Activated CD4-positive, CD25-positive, alpha-beta regulatory T cell treated with anti-CD3 and anti-CD28 coated beads, Interleukin-2, amount 50 U/mL, for 72 hours (primary cell): Measurements from ENCODE around the gene CD83.

Experiments
- DNase-seq: peaks from one replicate; pipeline ENCODE4 v3.0.0; 2021

The CD83 gene

DNA sequence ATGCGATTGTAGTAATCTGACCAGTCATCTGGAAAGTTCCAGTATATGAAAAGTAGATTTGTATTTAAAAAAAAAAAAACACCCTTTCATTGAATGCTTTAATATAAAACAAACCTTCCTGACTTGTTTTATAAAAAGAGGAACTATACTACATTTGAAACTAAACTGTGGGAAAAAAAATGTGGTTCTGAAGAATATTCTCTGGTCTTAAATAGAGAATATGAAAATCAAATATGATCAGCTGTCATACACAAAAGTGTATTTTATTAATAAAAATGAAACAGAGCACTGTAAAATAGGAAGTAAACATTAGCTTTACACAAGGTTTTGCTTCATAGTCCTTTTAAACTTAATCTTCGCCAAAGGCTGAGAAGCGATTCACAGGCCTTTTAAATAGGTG, 25.3 kb upstream of the CD83 start:
- no peak for DNase-seq

DNA sequence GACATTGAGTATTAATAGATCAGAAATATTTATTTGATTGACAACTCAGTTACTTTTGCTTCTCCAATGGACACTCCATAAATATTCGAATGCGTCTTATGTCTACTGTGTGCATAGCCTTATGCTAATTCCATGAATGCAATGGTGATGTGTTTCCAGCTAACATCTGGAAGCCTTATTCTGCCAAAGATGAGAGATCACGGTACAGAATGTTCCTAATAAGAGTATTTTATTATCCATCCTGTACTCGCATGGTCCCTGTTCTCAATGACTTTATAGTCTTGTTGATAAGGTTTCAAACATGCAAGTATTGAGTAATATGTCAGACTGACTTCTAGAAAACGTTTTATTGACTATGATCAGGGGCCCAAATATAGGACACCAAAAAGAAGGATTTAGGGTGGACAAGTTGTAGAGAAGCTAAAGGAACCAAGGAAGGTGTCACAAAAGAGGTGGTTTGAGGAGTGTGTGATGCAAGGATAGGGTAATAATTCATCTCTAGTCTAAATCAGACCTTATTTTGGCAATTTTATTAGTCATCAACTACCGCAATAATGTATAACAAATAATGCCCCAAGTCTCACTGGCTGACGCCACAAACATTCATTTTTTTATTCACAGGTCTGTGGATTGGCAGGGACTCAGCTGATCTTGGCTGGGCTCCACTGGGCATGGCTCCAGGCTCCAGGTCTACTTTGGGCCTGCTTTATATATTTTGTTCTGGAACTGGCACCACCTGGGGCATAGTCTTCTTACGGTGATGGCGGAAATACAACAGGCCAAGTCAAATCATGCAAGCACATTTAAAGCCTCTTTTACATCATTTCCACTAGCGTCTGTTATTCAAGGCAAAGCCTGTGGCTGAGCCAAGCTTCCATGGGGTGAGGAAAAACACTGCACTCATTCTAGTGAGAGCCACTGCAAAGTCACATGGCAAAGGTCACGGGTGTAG, 24.5 kb upstream of the CD83 start:
- no peak for DNase-seq

DNA sequence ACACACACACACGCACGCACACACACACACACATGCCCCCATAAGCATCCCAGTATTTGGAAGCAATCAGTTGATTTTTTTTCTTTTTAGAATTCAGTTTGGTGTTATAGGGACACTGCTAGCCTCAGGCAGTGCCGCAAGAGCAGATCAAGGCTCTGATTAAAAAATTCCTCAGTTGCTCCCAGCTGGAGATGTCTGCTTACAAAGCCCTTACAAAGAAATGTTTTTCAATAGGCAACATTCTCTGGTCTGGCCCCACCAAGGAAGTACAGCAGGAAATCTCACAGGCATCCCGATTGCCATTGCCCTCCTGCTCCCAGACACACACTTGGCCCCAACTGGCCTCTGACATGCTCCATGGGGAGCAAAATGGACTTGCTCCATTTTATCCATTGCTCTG, 22.9 kb upstream of the CD83 start:
- DNase-seq, result no peak

DNA sequence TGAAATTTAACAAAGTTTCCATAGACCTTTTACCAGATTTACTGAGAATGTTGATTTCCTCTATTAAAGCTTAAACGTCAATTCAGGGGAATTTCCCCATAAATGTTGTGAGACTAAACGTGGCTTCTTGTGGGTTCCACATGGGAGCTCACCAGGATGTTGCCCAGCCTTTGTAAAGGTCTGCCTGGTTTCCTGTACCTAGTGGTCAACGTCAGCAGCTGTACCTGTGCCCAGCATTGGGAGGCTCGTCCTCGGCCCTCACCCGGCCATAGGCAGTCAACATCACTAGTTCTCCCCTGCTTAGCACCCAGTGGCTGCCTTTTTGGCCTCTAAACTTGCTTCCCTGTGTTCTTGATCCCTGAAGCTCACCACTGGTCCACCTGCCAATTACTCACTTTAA, 22.1 kb upstream of the CD83 start:
- no peak for DNase-seq

DNA sequence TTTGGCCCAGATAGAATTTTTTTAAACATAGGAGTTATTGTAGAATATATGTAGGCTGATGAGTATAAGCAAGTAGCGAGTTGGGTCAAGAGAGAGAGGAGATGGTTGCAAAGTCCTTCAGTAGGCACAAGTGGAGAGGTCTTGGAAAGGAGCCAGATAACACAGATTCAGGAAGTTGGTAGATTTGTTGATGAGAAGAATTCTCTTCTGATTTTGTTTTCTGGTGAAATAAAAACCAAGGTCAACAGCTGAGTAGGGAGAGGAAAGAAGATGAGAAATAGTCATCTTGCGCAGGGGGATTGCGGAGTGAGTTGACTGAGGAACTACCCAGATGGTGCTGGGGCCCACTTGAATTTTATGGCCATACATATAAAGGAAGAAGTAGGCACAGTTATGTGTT, 17.4 kb upstream of the CD83 start:
- DNase-seq, result no peak

DNA sequence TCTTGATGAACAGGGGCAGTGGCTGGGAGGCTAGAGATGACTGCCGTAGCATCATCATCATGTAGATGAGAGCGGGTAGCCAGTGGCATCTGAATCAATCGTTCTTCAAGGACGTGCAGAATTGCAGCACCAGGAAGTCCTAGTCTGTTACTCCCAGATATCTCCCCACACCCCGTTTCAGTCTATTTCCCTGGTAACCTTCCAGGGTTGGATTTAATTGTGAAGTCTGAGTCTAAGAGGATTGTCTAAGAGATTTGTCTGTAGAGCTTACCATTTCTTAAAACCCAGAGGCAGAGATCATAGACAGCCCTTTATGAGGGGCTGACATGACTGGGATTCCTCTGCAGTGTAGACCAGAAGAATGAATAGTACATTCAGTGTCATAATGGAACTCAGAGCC, 16.6 kb upstream of the CD83 start:
- no peak for DNase-seq

DNA sequence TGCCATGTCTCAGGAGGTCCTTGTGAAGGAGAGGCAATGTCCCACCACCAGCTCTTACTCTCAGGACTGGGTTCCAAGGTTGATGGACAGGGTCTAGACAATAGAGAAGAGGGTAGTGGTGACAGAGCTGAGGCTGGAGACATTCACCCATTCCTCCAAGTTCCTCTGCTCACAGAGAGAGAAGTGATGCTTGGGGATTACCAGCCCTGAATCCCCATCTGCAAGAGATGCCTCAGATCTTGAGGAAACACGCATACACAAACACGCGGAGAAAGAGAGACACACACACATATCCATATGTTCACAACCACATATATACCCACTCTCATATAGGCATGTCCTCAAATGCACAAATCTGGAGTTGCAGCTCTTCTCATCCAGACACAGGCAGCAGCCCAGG, 15.2 kb upstream of the CD83 start:
- DNase-seq, result no peak

DNA sequence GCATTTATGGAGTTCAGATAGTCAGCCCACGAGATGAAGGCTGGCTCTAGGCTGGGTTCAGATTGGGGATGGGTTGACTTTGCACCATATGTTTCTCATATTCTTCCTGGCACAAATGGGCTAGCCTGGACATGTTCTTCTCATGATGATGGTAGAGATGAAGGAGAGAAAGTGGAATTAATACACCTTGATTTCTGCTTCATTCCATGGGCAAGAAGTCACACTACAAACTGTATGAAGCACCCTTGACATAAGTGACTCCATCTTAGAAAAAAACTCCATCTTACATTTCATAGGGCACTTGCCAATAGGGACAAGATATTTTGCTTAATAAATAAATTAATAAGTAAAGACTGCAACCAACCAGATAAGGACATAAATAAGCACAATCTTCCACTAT, 12.0 kb upstream of the CD83 start:
- no peak for DNase-seq

DNA sequence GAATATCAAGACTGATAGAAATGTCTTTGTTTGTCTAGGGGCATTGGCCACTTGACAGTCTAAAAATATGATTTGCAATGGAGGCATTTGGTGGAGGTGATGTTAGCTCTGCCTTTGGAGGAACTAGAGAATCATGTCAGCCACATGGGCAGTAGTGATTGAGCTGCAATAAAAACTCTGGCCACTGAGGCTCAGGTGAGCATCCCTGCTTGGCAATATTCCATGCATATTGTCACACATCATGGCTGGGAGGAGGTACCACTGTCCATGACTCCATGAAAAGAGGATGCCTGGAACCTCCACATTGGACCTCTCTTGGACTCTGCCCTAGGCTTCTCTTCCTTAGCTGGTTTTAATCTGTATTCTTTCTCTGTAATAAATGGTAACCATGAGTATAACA, 10.6 kb upstream of the CD83 start:
- no peak for DNase-seq

DNA sequence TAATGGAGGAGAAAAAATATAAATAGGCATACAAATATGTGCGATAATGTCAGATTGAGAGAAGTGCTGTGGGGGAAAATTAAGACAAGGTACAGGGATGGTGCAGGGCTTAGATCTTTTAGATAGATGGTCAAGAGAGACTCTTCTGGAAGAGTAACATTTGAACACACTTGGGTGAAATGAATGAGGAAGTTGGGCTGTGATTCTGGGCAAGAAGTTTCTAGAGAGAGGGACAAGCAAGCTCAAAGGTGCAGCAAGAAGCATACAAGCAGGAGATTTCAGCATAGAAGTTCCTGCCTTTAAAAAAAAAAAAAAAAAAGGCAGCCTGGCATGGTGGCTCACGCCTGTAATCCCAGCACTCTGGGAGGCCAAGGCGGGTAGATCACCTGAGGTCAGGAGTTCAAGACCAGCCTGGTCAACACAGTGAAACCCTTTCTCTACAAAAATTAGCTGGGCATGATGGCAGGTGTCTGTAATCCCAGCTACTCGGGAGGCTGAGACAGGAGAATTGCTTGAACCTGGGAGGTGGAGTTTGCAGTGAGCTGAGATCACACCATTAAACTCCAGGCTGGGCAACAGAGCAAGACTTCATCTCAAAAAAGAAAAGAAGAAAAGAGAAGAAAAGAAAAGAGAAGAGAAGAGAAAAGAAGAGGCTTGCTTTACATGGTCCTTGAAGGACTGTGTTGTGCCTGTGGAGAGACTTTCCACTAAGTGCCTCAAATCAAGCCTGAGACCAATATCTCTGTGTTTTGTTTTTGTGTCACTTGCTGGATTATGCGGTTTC, 9.7 kb upstream of the CD83 start:
- no peak for DNase-seq

DNA sequence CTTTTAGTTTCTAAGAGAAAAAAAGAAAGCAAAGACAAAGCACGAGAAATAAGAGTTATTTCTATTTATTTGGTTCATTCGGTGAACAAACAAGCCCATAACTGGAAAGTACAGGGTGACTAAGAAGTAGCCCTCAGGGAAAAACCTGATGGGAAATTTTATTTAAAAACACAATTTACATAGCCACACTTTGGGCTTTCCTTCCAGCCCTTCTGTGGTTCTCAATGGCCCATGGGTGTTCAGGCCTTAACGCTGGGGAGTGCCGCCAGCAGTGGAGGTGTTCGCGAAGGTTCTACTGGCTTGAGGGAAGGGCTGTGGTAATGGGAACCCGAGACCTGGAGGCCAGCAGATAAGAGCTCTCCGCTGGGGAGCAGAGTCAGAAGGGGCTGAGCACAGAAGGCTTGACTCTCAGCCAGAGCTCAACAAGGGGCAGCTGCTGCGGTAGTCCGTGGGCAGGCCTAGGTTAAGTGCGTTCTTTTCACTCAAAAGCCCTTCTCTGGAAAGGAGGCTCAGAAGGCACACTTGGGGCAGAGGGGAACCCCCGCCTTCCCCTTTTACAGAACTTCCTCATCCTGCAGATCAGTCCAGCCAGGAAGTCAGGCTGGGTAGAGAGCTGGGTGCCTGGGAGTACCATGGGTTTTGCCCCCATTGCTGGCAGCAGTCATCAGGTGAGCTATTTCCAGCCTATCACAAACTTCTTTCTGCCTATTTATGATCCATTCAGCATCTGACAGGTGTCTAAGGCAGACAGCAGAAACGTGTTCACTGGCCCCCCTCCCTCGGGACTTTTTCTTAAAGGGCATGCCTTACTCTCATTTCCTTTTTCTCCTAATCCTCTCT, 8.8 kb upstream of the CD83 start:
- no peak for DNase-seq

DNA sequence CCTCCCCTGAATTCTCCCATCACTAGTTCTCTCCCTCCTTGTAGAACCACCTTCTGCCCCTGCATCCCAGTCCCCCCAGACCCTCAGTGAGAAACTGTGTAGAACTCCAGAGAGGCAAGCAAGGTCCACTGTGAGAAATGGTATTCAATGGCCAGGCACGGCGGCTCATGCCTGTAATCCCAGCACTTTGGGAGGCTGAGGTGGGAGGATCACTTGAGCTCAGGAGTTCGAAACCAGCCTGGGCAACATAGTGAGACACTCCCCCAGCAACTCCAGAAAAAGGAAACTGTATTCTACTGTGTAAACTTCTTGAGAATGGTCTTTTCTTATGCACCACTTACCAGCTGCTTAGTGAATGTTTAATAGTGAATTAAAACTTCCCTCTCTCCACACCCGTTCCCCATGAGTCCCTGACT, 8.2 kb upstream of the CD83 start:
- DNase-seq, result no peak

DNA sequence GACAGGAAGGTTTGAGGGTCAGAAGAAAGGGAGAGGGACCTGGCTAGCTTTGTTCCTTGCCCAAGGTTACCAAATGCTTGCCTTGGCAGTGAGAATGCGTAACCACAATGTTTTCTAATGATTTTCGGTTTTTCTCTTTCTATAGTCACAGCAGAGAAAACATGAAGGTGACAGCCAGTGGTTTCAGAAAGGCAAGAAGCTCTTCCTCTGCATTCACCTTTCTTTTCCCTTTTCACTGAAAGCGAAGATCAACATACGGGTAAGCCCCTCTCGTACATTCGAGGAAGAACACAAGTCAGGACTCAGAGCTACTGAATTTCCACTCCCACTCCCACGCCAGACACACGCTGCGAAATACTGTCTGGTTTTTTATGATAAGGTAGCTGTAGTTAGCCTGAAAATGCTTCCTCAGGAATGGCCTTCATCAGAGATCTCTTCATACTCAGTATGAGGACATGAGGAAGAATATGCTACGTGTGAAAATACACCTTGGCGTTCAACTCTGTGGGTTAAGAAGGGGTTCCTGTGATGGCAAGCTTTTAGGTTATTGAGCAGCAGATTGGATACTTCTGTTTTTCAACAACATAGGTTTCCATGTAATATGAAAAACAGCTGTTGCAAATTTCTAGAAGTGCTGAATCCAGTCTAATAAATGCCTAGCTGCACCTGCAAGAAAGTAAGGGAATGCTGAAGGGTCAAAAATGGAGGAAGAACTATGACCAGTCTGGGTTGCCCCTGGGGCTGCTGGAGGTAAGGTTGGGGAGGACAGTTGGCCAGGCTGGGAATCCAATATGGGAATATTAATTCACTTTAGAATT, 7.4 kb upstream of the CD83 start:
- no peak for DNase-seq

DNA sequence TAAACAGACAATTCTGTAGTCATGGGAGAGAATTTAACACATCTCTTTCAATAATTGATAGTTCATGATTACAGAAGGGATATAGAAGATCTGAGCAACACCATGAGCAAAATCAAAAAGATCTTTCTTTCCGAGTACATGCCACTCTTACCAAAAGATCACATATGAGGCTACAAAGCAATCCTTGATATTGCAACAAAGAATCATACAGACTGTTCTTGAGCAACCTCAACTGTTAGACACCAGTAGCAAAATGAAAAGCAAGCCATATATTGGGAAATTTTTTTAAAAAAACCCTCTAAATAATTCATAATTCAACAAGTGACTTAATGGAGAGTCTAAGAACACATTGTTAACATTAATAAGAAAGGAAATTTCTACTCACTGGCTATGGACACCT, 3.6 kb upstream of the CD83 start:
- no peak for DNase-seq

DNA sequence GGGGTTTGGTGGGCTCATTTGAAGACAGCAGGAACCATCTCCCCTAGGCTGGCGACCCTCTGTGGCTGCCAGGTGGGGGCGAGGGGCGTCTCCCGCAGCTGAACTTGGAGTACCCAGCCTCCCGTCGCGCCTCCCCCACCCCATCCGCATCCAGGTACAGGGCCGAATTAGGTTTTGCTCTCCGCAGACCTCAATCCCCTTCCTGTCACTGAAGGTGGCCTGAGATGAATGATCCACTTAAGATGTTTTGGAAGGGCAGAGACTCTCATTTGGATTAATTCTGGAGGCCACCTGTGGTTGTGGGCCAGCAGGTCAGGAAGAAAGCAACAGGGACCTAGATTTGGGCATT, 493 bp downstream of the CD83 start:
- no peak for DNase-seq

DNA sequence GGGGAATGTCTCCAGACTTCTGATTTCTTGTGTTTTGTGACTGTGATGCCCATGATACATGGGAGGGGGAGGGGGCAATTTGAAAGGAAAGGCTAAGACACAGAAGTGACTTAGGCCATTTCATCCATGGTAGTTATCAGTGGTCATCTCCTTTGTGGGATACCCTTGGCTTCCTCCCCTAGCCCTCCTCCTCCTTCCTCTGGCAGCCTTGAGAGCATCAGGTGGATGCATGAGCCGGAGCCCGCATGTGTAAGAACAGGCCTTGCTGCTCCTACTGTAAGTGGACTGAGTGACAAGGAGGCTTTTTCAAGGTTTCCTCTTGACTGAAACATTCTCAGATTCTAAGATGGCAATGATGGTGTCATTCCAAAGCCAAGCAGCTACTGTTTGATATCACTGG, 874 bp downstream of the CD83 start:
- no peak for DNase-seq

DNA sequence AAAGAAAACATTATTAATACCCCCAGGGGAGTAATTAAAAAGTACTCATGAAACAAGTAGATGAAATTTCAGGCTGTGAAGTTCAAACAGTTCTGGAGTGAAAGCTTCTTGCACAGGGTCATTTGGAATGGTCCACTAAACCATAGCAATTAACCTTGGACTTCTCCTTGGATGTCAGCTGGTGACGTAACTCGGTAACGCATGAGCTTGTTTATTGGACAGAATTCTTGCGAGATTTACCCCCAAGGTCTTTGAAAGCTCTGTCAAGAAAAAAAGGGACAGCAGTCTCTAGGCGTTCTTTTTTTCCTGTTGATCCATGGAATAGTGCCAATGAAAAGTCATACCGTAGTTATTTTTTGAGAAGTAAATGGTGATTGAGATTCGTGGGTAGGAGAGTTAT, 2.2 kb downstream of the CD83 start:
- DNase-seq, result no peak

DNA sequence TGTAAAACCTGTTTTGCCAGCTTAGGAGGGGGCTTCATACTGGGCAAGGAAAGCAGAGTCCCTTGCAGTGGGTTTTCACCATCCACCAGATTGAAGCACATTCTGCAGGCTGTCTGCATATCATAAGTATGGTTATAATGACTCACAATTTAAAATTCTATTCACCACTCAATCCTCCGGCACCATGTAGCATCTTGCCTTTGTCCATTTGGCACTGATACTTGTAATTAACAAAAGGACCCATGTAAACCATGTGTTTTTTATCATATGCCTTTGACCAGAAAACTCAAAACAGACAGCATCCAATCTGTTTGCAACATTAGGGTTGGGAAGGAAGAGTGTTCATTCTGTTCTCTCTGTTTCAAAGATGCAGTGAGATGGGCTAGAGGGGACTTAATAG, 3.0 kb downstream of the CD83 start:
- DNase-seq, result no peak

DNA sequence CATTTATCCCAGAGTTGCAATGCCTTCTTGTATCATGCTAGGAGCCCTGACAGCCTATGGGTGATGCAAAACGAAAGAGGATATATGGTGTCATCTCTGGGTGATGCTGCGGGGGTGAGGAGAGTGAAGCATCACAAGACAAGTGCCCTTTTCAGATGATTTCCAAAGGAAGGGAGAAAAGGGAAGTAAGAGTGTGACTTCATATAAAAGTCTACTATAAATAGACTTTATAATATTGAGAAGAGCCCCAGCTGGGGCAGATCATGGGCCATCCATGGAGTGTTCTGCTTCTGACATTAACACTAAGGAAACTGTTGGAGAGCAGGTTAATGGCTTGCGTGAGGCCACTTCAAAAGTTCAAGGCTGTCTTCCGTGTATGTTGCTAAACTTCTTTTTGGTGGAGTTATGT, 4.4 kb downstream of the CD83 start:
- DNase-seq, result no peak

DNA sequence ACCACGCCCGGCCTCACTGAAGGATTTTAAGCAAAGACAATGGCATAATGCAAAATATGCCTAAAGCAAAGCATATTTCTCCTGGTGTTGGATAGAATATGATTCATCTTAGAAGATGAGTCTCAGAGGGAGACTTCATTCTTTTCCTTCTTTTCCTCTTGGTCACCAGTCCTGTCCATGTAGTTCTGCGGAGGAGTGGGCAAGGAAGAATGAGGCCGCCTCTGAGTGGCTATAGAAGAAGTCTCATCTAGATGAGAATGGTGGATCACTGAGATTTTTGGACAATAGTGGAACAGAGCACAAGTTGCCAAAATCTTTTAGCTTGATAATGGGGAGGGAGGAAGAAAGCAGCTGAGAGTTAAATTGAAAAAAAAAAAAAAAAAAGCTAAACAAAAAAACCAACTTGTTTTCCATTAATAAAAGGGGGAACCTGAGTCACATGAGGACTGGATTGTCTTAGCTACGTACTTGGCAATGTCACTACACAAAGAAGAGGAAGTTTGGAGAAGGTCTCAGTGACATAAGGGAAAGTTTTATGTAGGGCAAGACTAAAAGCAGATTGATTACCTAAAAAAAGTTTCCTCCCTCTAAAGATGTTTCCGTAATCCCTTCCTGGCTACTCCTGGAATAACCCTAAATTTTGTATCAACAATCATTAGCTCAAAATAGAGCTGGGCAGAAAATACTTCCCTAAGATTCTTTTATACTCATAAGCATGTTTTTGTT, 6.0 kb downstream of the CD83 start:
- no peak for DNase-seq

DNA sequence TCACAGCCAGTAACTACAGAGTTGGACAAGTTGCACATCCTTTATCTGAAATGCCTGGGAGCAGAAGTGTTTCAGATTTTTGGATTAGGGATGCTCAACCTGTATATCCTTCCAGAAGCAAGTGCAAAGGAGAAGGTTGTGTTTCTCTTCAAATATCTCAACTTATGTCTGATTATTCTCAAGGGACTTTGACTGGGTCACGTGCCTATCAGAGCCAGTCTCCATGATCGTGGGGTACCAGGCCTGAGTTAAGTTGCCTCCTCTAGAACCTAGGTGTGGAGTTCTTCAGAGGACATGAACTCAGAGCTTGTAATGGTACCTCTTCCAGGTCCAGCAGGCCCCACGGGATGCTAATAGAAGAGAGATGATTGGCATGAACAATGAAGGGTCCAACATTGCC, 7.8 kb downstream of the CD83 start:
- DNase-seq, result no peak

DNA sequence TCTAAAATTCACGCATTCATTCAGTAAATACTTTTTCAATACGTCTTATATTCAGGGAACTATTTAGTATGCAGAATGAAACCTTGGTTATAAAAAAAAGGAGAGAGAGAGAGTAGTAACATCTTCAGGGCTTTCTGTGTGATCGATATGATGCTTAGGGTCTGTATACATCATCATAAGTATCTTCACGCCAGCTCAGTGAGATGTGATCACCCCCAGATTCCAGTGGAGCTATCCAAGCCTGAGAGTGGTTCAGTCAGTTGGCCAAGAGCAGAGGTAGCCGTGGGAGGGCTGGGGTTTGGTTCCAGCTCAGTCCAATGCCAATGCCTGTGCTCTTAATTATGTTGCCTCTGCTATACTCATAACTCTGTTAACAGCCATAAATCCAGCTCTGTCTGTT, 8.6 kb downstream of the CD83 start:
- no peak for DNase-seq
